ENCODE results near the gene ATAT1.

The ATAT1 gene

GRCh38 chr6:30626484-30627366 is at the start of gene ATAT1:
ATAT1 (plus strand) TSS chr6:30626874.
- DNase-seq, result peak; percentile 92

- DNase-seq, result no peak
Measured at GRCh38 chr6:30578051-30578450, 48.6 kb upstream of the ATAT1 start.

- no peak for DNase-seq
Measured at GRCh38 chr6:30583921-30584320, 42.8 kb upstream of the ATAT1 start.

- DNase-seq, result no peak
Measured at GRCh38 chr6:30589754-30590358, 36.8 kb upstream of the ATAT1 start.

GRCh38 chr6:30590509-30590908 is 36.2 kb upstream of the ATAT1 start:
- no peak for DNase-seq

GRCh38 chr6:30591008-30591407 is 35.7 kb upstream of the ATAT1 start:
- no peak for DNase-seq

- no peak for DNase-seq
Measured at GRCh38 chr6:30592287-30592686, 34.4 kb upstream of the ATAT1 start.

- DNase-seq, result peak; percentile 87
Measured at GRCh38 chr6:30597315-30598144, 29.1 kb upstream of the ATAT1 start.

GRCh38 chr6:30598912-30599624 is 27.6 kb upstream of the ATAT1 start:
- DNase-seq, result no peak

- DNase-seq, result no peak
Measured at GRCh38 chr6:30599625-30600324, 26.9 kb upstream of the ATAT1 start.

GRCh38 chr6:30600451-30600961 is 26.2 kb upstream of the ATAT1 start:
- no peak for DNase-seq

- DNase-seq, result no peak
Measured at GRCh38 chr6:30601436-30601814, 25.2 kb upstream of the ATAT1 start.

GRCh38 chr6:30601815-30602641 is 24.6 kb upstream of the ATAT1 start:
- no peak for DNase-seq

- no peak for DNase-seq
Measured at GRCh38 chr6:30603961-30604360, 22.7 kb upstream of the ATAT1 start.

- no peak for DNase-seq
Measured at GRCh38 chr6:30610065-30610464, 16.6 kb upstream of the ATAT1 start.

- no peak for DNase-seq
Measured at GRCh38 chr6:30611150-30611855, 15.4 kb upstream of the ATAT1 start.

GRCh38 chr6:30611856-30612194 is 14.8 kb upstream of the ATAT1 start:
- no peak for DNase-seq

GRCh38 chr6:30612213-30612612 is 14.5 kb upstream of the ATAT1 start:
- no peak for DNase-seq

GRCh38 chr6:30612687-30613248 is 13.9 kb upstream of the ATAT1 start:
- DNase-seq, result no peak
